SJCRH30 (cell line): Measurements from ENCODE around the gene DCAKD. TPM values are rescaled to one million over a fixed set of nuclear protein-coding genes. Genes with fewer than 3 reads are reported as not detected.
"Not testable (repeated sequence)": the region's sequence is repeated elsewhere in the genome, so short reads cannot be mapped to it uniquely, and the experiment has no call there.

ENCODE experiments used
- DNase-seq, 2 experiments: peaks; one replicate each; pipeline ENCODE4 v3.0.0-alpha.2; 2015 to 2020
- H3K27ac ChIP-seq: fragments of 250-450 bp; sonication (Bioruptor Pico); 2 replicates; pipeline ENCODE4 v1.5.1; 2020; ENCODE audit warnings: mild to moderate bottlenecking, moderate library complexity
- H3K27me3 ChIP-seq: fragments of 250-450 bp; sonication (Bioruptor Pico); 2 replicates; pipeline ENCODE4 v1.5.1; 2020; ENCODE audit warnings: mild to moderate bottlenecking, moderate library complexity
- H3K36me3 ChIP-seq: fragments of 250-450 bp; sonication (Bioruptor Pico); 2 replicates; pipeline ENCODE4 v1.5.1; 2020; ENCODE audit warnings: mild to moderate bottlenecking, moderate library complexity
- H3K4me1 ChIP-seq: fragments of 250-450 bp; sonication (Bioruptor Pico); 2 replicates; pipeline ENCODE4 v1.5.1; 2020; ENCODE audit warnings: mild to moderate bottlenecking, moderate library complexity
- H3K4me3 ChIP-seq: fragments of 250-450 bp; sonication (Bioruptor Pico); 2 replicates; pipeline ENCODE4 v1.5.1; 2020; ENCODE audit warnings: mild to moderate bottlenecking, moderate library complexity
- H3K9me3 ChIP-seq: fragments of 250-450 bp; sonication (Bioruptor Pico); replicated peaks from 2 replicates; pipeline ENCODE4 v1.5.1; 2020; ENCODE audit warnings: mild to moderate bottlenecking, moderate library complexity
- total RNA-seq: library from RNA; depleted of rRNA; stranded (reverse); fragments of >200 nt; shearing (Covaris generic); gene quantifications from 2 replicates; pipeline ENCODE4 v1.2.3, GENCODE V29; 2014

DCAKD gene
- total RNA-seq, 1 experiment from 2014 or later: 45.1 TPM

DNA sequence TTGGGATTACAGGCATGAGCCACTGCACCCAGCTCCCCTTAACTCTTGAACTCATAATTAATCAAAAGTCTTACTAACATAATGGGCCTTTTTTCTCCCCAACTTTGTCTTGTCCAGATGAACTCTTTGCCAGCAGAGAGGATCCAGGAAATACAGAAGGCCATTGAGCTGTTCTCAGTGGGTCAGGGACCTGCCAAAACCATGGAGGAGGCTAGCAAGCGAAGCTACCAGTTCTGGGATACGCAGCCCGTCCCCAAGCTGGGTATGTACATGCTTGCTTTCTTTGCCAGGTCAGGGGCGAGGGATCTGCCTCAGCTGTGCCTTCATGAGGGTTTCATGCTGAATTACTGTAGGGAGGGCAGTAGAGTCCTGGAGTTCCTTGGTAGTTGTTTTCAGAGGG is 35.0 kb upstream of the DCAKD start:
- H3K27me3 ChIP-seq: no peaks in the 10 kb centered on the region
- H3K9me3 ChIP-seq: peaks cover 3% of the 10 kb centered on the region; the same call in 1 of the 2 replicates
- H3K4me3 ChIP-seq: no peak overlapping the region
- H3K27ac ChIP-seq: no peak overlapping the region
- peaks cover 78% of the 10 kb centered on the region for H3K36me3 ChIP-seq
- no peaks in the 10 kb centered on the region for H3K4me1 ChIP-seq
- DNase-seq: no peak

DNA sequence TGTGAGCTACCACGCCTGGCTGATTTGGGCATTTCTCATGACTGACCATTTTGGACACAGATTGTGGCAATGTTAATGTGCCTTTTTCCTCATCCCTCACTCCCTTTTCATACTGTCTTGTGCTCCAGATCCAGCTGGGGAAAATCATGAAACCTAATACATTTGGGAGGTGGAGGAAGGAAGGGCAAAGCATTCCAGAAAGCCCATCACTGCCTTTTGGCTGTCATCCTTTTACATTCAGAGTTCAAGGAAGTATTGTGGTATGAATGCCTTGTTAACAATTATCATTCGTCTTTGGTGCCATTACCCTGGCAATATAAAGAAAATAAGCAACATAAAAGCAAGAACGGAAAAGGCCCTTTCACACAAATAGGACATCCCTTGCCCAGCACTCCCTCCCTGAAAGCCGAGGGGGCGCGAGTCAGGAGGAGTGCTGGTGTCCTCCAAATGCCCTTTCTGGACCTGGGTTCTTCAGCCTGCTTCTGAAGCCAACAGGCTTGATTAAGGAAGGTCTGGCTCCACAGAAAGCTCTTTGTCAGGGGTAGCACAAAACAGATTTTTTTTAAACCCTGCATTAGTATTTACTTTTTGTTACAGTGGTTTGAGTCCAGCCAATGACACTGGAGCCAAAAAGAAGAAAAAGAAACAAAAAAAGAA is 29.7 kb upstream of the DCAKD start:
- Histone ChIP-seq H3K9me3 (peaks cover 3% of the 10 kb centered on the region; the same call in 1 of the 2 replicates), H3K4me3 (no peak overlapping the region), H3K27me3 (no peaks in the 10 kb centered on the region), H3K27ac (no peak overlapping the region), H3K36me3 (peaks cover 58% of the 10 kb centered on the region), H3K4me1 (no peaks in the 10 kb centered on the region)
- DNase-seq: no peak

DNA sequence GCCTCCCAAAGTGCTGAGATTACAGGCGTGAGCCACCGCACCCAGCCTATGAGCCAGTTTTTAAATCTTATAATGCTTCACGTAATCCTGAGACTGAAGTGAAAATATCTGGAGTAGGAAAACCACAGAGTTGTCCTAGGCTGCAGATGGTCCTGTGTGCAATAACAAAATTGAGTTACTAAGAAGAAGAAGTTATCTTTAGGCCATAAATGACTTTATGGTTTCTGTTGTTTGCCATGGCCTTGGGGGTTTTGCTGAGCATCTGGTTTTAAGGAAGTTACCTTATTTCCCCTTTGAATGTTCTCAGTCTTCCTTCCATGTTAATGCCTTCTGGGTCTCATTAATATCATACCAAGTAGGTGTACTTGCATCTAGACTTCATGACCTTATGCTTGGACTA is 26.2 kb upstream of the DCAKD start:
- Histone ChIP-seq H3K36me3 (peaks cover 49% of the 10 kb centered on the region), H3K27me3 (no peaks in the 10 kb centered on the region), H3K4me3 (no peak overlapping the region), H3K9me3 (no peaks in the 10 kb centered on the region), H3K4me1 (no peaks in the 10 kb centered on the region), H3K27ac (no peak overlapping the region)
- no peak for DNase-seq

DNA sequence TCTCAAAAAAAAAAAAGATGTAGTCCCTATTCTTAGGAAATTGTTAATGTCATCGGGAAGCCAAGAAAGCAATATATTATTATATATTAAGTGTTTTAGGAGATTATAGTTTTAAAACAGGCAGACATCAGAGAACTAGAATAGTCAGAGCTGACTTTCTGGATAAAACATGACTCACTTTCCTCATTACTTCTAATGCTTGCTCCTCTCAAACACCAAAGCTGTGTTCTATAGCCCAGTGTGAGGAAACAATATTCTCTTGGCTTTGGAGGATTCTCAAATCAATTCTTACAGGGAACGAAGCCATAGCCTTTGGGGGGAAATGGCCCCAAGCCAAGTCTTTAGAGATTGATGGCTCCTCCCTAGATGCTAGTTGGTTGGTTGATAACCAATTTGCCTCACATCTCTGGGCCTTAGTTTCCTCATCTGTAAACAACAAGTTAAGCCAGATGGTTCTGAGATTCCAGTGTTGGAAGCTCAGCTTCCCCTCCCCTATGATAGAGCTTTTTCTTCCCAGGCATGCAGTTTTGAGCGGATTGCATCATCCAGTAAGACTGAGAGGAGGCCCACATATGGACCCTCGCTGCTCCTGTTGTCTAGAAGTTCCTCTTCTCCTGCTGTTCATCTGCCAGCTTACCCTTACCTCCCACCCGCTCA is 22.1 kb upstream of the DCAKD start:
- DNase-seq: no peak
- peaks cover 47% of the 10 kb centered on the region for H3K36me3 ChIP-seq
- no peak overlapping the region for H3K4me3 ChIP-seq
- H3K4me1 ChIP-seq: no peaks in the 10 kb centered on the region
- no peak overlapping the region for H3K27ac ChIP-seq
- H3K27me3 ChIP-seq: no peaks in the 10 kb centered on the region
- no peaks in the 10 kb centered on the region for H3K9me3 ChIP-seq

DNA sequence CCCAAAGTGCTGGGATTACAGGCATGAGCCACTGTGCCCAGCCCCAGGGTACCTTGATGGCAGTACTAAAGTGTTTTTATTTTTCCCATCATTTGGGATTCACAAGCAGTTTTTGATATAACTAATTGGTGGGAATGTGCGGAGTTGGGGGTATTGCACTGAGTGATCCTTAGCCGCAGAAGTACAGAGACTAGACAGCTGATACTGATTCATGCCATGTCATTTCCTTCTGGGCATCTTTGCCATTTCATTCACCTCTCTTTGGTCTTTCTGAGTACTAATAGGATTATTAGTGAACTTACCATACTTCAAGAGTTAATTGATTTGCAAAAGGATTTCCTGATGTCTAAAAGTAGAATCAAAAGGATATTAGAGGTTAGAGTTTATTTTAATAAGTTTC is 19.4 kb upstream of the DCAKD start:
- H3K4me1 ChIP-seq: no peaks in the 10 kb centered on the region
- no peaks in the 10 kb centered on the region for H3K9me3 ChIP-seq
- no peaks in the 10 kb centered on the region for H3K27me3 ChIP-seq
- no peak overlapping the region for H3K27ac ChIP-seq
- H3K36me3 ChIP-seq: peaks cover 53% of the 10 kb centered on the region
- DNase-seq: no peak
- H3K4me3 ChIP-seq: no peak overlapping the region

DNA sequence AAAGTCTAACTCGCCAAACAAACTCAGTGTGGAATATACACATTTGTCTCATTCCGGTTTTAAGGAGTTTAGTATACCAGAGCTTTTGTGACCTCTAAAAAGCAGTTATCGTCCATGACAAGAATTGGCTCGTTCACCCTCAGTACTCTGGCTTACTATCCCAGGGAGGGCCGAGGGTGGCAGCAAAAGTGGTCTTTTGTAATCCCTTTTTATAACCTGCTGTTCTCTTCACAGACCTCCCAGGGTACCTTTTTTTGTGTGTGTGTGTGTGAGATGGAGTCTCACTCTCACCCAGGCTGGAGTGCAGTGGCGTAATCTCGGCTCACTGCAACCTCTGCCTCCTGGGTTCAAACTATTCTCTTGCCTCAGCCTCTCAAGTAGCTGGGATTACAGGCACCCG is 18.6 kb upstream of the DCAKD start:
- DNase-seq: no peak
- Histone ChIP-seq H3K27ac (no peak overlapping the region), H3K36me3 (peaks cover 46% of the 10 kb centered on the region), H3K9me3 (no peaks in the 10 kb centered on the region), H3K27me3 (no peaks in the 10 kb centered on the region), H3K4me1 (no peaks in the 10 kb centered on the region), H3K4me3 (no peak overlapping the region)

DNA sequence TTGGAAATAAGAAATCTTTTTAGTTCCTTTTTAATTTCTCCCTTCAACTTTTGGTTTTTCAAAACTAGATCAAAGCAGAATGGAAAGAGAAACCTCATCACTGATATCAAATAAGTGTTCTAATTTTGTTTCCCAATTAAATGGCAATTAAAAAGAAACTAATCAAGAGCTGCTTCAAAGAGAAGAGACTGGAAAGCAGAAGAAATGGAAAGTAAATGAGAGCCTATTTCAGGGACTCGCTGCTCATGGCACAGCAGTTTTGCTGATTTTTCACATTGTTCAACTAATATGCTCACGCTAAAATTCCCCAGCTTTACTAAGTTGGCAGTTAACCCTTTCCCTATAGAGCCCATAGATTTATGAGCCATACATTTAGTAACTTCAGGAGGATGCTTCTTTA is 16.2 kb upstream of the DCAKD start:
- H3K36me3 ChIP-seq: peaks cover 35% of the 10 kb centered on the region
- no peak for DNase-seq

DNA sequence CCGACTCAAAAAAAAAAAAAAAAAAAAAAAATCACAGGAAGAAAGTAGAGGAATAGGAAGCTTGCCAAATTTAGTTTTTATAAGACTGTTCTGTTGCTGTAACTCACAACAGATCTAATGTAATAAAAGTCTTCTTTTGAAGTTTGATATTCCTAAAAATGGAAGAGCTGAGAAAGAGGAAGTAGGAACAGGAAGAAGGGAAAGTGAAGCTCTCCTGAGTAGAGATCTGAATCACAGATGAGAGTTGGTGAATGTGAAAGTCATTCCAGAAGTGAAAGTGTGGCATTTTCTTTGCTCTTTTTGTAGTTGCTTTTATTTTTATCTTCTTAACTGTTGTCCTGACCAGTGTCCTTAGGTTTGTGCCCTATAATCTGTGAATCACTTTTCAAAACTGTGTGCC is 11.8 kb upstream of the DCAKD start:
- Histone ChIP-seq H3K4me3 (no peak overlapping the region), H3K4me1 (peaks cover 9% of the 10 kb centered on the region), H3K27me3 (no peaks in the 10 kb centered on the region), H3K9me3 (no peaks in the 10 kb centered on the region), H3K36me3 (peaks cover 11% of the 10 kb centered on the region; the same call in 1 of the 2 replicates), H3K27ac (no peak overlapping the region)
- DNase-seq: no peak

More for the DNA sequence above, 16.2 kb upstream of the DCAKD start:
- Histone ChIP-seq H3K27me3 (no peaks in the 10 kb centered on the region), H3K4me1 (peaks cover under 1% of the 10 kb centered on the region), H3K27ac (no peak overlapping the region), H3K9me3 (no peaks in the 10 kb centered on the region), H3K4me3 (no peak overlapping the region)

DNA sequence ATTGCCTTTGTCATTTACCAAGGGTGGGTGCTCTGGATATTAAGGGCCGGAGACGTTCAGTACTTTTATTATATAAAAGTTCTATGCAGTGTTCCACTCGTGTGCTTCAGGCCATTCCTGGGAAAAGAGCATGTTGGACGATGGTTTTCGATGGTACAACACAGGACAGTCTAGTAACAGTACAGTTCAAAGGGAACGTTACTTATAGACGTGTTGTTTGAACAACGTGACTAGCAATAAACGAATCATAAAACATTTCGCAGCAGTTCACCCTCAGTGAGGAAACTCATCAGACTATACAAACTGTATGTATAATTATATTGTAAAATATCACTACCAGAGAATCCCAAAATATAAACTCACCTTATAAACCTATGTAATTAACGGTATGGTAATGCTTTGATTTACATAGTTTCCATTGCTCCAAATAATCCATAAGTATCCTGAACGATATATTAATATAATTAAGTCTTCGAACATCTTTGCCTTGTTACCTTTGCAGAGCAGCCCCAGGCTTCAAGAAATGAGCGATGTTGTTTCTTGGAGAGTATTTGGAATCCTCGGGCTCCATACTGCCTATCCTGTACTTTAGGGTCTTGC is 10.3 kb upstream of the DCAKD start:
- Histone ChIP-seq H3K9me3 (no peaks in the 10 kb centered on the region), H3K36me3 (no peaks in the 10 kb centered on the region), H3K4me1 (peaks cover 9% of the 10 kb centered on the region), H3K27ac (peak overlapping the region; percentile 89), H3K4me3 (peak overlapping the region; percentile 80), H3K27me3 (no peaks in the 10 kb centered on the region)
- no peak for DNase-seq

DNA sequence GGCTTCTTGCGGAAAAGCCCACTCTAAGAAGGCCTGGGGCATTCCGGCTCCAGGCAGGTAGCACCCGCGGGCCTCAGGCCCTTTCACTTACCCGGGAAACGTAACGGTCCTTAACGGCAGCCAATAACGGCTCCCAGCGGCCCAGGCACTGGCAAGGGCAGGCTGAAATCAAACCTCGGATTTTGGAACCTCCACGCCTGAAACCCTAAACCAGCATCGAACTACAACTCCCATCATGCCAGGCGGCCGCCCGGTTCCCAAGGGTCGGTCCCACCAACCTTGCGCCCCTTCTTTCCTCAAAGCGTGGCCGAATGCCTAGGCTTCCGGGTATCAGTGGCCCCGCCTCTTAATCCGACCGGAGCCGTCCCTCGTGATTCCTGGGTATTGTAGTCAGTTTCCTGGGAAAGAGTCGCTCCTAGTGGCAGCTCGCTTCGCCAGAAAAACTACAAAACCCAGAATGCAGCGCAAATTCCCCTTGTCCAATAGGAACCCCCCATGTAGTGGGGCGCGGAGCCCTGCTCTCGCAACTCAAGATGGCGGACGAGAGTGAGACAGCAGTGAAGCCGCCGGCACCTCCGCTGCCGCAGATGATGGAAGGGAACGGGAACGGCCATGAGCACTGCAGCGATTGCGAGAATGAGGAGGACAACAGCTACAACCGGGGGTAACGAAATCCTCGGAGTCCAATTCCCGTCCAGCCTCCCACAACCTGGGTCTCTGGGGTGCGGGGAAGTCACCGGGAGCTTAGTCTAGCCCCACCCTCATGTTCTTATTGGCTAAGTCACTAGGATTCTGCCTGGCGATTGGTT is 9.6 kb upstream of the DCAKD start, which contains the start of gene NMT1:
Gene NMT1 (plus strand): TSS at position 521 of the 809 bp plus-strand sequence. CDS start 13 bp downstream, at position 534.
- Histone ChIP-seq H3K4me3 (peak within 1 kb of the TSS; percentile 80), H3K36me3 (no peaks in the 10 kb centered on the region), H3K9me3 (no peaks in the 10 kb centered on the region), H3K4me1 (peaks cover 9% of the 10 kb centered on the region), H3K27me3 (no peaks in the 10 kb centered on the region), H3K27ac (peak within 1 kb of the TSS; percentile 89)
- peak; percentile 99 to 100 for DNase-seq

DNA sequence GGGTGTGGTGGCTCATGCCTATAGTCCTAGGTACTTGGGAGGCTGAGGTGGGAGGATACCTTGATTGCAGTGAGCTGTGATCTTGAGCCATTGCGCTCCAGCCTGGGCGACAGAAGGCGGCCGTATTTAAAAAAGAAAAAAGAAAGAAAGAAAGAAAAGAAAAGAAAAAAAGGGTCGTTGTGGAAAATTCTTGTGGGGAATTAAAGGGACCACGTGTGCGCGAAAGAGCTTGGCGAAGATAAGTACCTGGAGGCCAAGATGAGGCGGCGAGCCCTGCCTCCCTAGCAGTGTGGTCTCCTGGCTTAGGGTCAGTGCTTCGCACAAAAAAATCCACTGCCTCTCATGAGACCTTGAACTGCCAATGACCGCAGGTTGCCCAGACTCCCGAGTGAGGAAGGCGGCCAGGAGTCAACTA is 9.0 kb upstream of the DCAKD start:
- Histone ChIP-seq H3K36me3 (no peaks in the 10 kb centered on the region), H3K4me3 (peak overlapping the region; percentile 80), H3K27me3 (no peaks in the 10 kb centered on the region), H3K4me1 (peaks cover 9% of the 10 kb centered on the region), H3K27ac (peak overlapping the region; percentile 89), H3K9me3 (no peaks in the 10 kb centered on the region)
- DNase-seq: no peak

DNA sequence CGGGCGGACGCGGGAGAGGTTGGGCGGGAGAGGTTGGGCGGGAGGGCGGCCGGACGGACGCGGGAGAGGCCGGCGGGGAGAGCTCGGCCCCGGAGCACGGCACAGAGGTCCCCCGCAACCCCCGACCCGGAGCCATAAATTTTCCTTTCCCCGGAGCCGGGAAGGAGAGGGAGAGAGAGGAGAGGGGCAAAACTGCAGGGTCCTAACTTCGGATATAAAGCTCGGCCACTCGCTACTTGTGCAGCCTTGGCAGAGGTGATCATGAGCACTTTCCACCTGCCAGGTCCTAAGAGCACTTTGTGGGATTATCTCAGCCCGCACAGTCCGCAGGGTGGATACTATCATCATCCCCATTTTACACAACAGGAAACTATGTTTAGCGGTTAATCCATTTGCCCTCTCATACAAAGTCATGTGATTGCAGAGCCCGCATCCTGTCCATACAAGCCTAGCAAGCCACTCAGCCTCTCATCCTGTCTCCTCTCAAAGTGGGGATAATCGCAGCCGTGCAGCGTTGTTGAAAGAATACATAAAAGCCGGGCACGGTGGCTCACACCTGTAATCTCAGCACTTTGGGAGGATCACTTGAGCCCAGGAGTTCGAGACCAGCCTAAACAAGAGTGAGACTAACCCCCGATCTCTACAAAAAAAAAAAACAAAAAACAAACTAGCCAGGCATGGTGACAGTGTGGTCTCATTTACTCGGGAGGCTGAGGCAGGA is 780 bp upstream of the DCAKD start:
- DNase-seq: peak; percentile 71 to 73
- H3K27me3 ChIP-seq: no peaks in the 10 kb centered on the region
- H3K36me3 ChIP-seq: no peaks in the 10 kb centered on the region
- peak overlapping the region; percentile 80 for H3K27ac ChIP-seq
- H3K9me3 ChIP-seq: no peaks in the 10 kb centered on the region
- H3K4me1 ChIP-seq: 0 out of 2 replicates have a peak, but pooled peaks cover 4% of the 10 kb centered on the region
- peak overlapping the region; percentile 62 for H3K4me3 ChIP-seq

DNA sequence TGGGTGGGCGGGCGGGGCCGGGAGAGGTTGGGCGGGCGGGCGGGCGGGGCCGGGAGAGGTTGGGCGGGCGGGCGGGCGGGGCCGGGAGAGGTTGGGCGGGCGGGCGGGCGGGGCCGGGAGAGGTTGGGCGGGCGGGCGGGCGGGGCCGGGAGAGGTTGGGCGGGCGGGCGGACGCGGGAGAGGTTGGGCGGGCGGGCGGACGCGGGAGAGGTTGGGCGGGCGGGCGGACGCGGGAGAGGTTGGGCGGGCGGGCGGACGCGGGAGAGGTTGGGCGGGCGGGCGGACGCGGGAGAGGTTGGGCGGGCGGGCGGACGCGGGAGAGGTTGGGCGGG is 254 bp upstream of the DCAKD start:
- not testable (repeated sequence) for H3K27me3 ChIP-seq, H3K36me3 ChIP-seq, DNase-seq, H3K4me1 ChIP-seq, H3K9me3 ChIP-seq
- Histone ChIP-seq H3K4me3 (peak overlapping the region; percentile 62), H3K27ac (peak overlapping the region; percentile 80)

DNA sequence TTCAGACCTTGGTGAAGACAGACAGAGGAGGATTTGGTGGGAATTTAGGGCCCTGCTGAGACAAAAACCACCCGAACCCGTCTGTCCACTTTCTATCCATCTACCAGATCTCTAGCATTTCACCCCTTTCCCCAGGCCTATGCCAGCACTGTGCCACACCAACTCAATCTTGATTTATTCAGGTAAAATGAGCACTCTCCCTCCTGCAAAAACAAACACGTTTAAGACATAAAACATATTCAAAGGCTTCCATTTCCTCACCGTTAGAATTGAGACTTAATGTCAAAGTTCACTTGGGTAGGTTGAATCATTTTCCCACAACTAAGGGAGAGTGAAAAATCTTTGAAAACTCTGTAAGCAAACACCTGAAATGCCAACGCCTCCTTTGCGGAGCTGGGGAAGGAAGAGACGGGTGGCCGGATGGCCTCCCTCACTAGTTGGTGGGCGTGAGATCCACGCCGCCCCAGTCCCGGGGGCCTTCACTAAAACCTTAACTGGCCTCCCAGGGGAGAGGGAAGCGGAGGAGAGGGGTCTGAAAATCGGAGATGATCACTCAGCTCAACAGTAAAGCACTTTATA is 862 bp downstream of the DCAKD start:
- H3K36me3 ChIP-seq: no peaks in the 10 kb centered on the region
- peak; percentile 49 to 65 for DNase-seq

More for the DNA sequence above, 862 bp downstream of the DCAKD start:
- 0 out of 2 replicates have a peak, but pooled peaks cover 4% of the 10 kb centered on the region for H3K4me1 ChIP-seq
- H3K27me3 ChIP-seq: no peaks in the 10 kb centered on the region
- peak overlapping the region; percentile 67 for H3K4me3 ChIP-seq
- H3K9me3 ChIP-seq: no peaks in the 10 kb centered on the region
- peak overlapping the region; percentile 86 for H3K27ac ChIP-seq
